Limb (tissue), 2 donors: ENCODE measurements around the gene CCSER2.
"Not testable (repeated sequence)": the region's sequence is repeated elsewhere in the genome, so short reads cannot be mapped to it uniquely, and the experiment has no call there.

Source experiments
- DNase-seq, 2 donors: peaks; one replicate each; pipeline ENCODE4 v3.0.0-alpha.2; 2016; ENCODE audit errors: extremely low spot score in 2 of 2

Gene CCSER2, protein sequence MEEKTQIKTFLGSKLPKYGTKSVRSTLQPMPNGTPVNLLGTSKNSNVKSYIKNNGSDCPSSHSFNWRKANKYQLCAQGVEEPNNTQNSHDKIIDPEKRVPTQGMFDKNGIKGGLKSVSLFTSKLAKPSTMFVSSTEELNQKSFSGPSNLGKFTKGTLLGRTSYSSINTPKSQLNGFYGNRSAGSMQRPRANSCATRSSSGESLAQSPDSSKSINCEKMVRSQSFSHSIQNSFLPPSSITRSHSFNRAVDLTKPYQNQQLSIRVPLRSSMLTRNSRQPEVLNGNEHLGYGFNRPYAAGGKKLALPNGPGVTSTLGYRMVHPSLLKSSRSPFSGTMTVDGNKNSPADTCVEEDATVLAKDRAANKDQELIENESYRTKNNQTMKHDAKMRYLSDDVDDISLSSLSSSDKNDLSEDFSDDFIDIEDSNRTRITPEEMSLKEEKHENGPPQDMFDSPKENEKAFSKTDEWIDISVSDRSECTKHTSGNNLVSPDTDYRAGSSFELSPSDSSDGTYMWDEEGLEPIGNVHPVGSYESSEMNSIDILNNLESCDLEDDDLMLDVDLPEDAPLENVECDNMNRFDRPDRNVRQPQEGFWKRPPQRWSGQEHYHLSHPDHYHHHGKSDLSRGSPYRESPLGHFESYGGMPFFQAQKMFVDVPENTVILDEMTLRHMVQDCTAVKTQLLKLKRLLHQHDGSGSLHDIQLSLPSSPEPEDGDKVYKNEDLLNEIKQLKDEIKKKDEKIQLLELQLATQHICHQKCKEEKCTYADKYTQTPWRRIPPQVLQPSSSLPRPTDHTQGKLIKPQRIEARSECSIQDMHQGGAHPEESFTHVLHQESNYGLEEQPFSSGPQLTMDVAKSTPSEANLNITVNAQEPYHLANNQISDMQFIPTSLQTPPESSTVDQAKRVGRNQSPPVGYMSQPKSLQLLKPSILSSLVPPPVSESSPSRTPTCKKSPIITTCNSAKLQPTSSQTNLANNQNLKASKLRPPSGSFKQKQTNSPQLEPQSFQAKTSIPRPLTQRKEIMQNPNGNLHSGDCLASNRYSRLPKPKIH

DNA sequence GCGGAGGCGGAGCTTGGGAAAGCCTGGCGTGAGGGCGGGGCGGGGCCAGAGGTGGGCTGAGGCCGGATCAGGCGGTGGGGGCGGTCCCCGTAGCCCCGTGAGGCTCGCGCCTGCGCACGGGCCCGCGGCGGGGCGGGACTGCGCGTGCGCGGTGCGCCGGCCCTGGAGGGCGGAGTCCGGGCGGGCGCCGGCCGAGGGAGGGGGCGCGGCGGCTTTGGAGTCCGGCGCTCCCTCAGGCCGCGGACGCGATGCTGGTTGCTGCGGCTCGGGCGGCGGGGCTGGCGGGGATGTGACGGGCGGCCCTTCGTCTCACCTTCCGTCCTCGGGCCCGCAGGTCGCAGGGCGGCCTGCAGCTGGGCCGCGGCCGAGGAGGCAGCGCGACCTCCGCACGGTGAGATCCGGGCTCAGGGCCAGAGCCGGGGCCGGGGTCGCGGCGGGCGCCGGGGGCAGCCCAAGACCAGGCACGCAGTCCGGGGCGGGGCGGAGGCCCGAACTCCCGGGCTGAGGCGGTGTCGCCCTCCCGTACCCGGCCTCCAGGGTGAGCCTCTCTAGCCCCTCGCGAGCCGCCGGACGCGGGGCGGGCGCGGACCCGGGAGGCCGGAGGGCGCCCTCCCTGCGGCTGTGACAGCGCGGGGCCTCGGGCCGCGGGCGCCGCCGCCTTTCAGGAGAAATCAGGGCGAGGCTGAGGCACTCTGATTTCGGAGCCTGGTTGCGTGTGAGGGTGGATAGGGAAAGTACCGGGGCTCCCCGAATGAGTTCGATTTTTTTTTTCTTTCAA is at the start of gene CCSER2:
Gene CCSER2, plus strand, starts transcription at position 172 of the 778 bp plus-strand sequence. CDS start 42,464 bp downstream, outside the sequence.
- DNase-seq = peak; percentile 91 to 96

DNA sequence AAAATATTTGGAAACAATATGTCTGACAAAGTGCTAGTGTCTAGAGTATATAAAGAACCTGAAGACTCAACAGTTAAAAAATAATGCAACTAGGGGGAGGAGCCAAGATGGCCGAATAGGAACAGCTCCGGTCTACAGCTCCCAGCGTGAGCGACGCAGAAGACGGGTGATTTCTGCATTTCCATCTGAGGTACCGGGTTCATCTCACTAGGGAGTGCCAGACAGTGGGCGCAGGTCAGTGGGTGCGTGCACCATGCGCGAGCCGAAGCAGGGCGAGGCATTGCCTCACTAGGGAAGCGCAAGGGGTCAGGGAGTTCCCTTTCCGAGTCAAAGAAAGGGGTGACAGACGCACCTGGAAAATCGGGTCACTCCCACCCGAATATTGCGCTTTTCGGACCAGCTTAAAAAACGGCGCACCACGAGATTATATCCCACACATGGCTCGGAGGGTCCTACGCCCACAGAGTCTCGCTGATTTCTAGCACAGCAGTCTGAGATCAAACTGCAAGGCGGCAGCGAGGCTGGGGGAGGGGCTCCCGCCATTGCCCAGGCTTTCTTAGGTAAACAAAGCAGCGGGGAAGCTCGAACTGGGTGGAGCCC is 48.4 kb upstream of the CCSER2 start:
- DNase-seq = not testable (repeated sequence)

DNA sequence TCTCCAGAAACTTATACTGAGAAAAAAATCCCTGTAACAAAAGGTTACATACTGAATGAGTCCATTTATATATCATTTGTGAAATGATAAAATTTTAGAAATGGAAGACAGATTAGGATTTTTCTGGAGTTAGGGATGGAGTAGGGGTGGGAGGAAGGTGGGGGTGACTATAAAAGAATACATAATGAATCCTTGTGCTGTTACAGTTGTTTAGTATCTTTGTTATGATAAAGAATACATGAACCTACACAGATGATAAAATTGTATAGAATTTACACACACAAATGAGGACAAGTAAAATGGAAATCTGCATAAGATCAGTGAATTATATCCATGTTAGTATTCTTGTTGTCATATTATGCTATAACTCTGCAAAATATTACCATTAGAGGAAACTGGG is 41.7 kb upstream of the CCSER2 start:
- no peak for DNase-seq

DNA sequence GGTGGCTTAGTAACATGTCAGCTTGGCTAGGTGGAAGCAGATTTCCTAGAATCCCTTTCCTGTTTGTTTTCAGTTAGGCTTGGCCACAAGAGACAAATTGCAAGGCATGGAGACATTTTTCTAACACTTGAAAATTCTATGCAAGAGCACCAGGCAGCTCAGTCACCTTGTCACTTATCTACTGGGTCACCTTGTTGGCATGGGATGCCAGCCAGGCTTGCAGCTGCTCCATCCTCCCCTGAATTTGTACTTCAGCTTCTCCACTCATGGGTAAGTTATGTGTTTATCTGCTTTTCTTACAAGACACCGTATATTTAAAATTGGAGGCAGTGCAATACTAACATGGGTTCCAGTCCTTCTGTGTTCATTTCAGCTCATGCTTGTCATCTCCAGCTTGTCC is 40.2 kb upstream of the CCSER2 start:
- DNase-seq = no peak

DNA sequence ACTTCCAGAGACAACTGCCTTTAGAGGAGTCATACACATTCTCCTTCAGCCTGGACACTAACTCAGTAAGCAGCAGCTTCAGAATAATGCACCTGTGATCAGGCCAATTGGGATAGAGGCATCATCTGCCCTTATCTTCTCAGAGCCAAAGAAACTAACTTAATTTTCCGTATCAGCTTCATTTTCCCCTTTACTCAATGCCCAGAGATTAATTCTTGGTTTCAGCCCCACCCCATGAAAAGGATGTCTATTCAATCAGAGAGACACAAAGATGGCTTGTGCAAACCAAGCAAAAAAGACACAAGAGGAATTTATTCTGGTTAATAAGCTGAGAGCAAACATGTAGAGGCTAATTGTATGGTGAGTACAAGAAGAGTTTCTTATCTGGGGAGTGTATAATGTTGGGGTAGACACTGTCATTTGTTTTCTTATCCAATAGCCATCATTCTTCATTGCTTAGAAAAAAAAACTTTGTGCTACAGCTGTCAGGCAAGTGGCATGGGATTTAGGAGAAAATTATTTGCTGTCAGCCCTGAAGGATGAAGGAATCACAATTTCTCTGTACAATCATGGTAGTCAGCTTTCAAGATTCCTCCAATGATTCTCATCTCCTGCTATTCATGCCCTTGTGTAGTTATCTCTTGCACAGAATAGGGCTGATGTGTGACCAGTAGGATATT is 38.7 kb upstream of the CCSER2 start:
- no peak for DNase-seq

DNA sequence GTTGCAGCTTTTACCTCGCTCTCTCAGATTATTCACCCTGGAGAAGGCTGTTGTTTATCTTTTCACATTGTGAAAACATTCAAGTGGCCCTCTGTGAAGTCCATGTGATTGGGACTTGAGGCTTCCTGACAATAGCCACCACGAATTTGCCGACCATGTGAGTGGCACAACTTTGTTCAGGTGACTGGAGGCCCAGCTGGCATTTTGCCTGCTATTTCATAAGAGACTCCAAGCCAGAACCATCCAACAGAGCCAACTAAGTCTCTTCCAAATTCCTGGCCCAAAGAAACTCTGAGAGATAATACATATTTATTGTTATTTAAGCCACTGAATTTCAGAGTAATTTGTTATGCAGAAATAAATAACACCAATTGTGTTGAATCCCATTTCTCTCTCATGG is 38.2 kb upstream of the CCSER2 start:
- DNase-seq = no peak

DNA sequence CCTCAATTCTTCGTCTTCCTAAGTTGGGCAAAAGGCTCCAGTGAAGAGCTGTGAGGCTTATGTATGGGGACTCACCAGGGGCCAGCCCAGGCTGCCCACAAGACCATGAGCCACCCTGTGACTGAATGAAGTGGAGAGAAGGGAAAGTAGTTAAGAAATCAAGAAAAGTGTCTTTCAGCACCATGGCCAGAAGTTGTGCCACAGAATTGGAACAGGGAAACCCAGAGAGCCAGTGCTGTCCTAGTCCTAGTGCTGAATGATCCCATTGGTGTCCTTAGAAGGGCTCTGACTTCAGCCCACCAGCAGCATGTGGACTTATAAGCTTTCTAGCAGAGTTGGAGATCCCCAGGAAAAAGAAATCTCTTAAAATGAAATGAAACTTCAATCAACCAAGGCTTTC is 37.0 kb upstream of the CCSER2 start:
- DNase-seq = peak; percentile 39 to 67

DNA sequence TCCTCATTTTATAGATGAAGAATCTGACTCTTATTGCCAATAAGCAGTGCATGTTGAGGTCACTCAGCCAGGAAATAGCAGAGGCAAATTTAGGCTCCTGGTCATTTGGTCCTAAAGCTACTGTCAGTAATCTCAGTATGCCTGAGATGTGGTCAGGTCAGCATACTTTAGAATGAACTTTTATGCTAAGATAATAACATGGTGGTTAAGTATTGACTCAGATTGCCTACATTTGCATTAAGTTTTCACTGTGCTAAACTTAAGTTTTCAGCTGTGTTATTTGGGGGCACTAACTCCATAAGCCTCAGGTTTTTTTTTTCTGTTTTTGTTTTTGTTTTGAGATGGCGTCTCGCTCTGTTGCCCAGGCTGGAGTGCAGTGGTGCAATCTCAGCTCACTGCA is 35.9 kb upstream of the CCSER2 start:
- DNase-seq = no peak

DNA sequence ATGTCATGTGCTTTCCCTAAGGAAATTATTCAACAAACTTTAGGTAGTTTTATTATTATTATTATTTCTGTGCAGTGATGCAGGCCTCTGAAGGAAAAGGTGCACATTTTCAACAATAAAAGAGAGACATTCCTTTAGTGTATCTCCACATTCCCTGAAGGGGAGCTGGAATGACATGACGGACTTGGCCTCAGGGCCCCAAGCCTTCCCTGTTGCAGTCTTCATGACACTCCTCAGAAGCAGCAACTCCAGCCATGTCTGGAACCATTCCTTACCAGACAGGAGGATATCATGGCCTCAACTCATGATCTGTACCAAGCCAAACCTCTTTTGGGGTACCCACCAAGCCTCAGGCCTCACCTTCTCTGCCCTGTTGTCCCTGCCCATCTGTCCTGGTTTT is 35.2 kb upstream of the CCSER2 start:
- DNase-seq = no peak

DNA sequence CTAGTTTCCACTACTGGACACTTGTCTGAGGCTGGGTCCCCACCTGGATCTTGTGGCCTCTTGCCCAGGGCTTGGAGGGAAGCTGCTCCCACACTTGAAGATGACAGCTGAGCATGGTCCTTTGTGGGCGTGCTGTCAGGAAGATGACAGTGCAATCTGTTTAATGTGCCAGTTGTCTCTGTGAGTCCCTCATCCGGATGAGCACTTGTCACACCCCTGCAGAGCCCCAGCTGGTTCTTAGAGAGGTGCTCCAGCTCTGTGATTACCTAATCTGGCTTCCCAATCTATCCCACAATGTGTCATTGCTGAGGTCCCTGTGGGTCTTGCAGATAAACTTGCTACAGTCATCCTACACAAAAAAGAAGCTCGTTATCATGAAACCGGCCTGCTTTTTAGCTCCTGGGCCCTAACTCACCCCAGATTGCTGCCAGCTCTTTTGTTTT is 34.8 kb upstream of the CCSER2 start:
- DNase-seq = no peak

DNA sequence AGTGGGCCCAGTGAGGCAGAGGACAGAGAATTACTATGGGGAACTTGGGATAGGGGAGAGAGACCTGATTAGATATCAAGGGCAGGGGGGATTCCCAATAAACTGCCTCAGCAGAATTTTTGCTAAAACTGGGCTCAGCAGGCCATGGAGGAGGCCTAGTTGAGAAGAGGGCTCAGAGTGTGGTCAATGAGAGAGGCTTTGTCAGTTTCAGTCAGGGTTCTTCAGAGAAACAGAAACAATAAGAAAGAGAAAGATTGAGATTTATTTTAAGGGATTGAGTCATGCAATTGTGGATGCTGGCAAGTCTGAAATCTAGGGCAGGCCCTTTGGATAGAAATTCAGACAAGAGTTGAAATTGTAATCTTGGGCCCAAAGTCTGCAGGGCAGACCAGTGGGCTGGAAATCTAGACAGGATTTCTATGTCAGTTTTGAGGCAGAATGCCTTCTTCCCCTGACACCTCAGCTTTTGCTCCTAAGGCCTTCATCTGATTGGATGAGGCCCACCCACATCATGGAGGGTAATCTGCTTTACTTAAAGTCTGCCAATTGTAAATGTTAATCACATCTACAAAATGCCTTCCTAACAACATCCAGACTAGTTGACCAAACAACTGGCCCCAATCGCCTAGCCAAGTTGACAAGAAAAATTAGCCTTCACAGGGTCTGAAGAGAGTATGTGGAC is 33.5 kb upstream of the CCSER2 start:
- DNase-seq = no peak

DNA sequence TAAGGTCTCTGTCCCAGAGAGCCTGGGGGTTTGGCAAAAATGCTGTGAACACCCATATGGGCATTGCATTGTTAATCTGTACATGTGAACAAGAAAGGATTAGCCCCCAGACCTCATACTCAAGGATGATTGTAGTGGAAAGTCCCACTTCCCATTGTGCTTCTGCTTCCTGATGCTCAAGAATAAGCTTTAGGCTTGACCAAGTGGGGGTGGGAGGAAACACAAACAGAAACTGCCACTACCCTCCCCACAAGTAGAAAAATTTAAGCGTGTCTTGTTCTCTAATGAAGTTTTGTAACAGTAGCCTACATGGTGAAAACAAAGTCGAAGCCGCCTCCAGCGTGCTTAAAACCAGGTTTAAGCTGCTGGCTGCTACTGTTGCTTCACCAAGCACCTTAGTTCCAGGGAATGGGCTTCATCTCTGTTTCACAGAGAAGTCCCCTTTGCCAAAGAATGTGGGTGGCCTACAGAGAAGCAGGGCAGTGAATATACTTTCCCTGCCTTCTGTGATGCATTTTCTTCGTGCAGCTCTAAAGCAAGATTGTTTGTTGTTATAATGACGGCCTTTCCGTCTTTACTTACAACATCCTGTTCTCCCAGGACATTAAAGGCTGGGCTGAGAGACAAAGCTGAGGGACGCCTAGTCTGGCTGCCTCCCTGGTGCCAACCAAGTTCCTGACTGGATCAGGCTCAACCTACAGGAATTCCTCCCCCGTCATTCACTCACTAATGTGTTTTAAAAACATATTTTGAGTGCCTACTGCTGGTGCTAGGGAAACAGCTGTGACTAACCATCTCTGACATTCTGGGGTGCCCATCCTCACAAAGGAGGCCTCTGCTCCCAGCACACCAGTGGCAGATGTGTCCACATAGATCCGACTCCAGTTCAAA is 32.1 kb upstream of the CCSER2 start:
- DNase-seq = no peak

DNA sequence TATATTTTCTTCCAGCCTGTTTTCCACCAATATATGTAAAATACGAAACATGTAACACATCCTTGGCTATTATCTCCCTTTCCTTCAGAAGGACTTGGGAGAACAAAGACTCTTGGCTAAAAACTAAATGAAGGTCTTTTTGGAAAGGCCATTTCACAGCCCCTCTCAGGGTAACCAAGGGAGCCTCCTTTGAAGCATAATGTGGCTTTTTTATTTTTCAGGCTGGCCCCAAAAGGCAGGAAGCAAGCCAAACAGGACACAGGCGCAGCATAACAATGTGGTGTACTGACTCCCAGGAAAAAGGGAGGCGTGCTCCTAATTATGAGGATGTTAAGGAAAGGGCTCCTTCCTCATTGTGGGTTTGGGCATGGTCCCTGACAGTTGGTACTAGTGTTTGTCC is 30.3 kb upstream of the CCSER2 start:
- DNase-seq = no peak

DNA sequence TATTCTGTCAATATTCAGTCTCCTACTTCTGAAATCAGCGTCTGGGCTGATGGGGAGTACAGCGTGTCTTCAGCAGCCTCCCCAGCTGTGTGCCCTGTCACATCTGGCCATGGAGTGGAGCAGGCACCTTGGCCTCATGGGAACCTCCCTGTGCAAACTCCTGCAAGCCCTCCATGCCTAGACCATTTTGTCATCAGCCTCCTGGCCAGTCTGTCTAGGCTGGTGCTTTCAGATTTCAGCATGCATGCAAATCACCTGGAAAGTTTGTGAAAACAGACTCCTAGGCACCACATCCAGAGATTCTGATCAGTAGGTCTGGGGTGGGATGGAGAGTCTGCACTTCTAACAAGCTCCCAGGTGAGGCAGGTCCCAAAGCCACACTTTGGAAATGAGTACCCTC is 26.2 kb upstream of the CCSER2 start:
- DNase-seq = no peak

DNA sequence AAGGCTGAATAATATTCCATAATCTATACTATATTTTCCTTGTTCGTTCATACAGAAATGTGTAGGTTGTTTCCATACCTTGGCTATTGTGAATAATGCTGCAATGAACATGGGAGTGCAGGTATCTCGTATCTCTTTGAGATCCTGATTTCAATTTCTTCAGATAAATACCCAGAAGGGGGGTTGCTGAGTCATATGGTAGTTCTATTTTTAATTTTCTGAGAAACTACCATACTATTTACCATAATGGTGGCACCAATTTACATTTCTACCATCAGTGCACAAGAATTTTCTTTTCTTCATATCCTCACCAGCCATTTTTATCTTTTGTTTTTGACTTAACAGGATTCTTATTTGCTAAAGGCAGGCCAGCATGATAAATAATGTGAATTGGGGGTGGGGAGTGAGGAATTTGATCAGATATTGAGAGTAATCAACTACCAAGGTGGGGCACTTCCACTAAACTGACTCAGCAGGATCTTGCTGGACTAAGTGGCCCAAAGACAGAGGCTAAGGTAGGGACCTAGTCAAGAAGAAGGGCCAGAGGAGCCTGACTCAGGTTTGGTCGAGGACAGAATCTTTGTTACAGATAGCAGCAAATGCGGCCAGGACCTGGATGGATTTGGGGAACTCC is 21.5 kb upstream of the CCSER2 start:
- DNase-seq = no peak

DNA sequence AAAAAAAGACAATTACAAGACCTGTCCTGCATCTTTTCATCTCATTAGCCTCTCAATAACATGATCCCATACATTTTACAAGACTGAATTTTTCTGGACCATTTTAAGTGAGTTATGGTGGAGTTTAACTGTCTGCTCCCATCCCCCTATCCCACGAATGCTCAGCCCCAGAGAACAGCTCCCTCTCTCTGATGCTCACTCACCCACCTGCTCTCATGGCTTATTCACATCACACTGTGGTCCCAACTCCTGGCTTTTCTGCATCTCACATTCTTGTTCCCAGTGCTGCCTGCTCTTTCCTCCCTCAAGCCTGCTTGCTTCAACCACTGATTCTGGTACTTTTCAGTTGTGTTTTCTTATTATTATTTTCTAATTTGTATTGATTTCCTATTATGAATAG is 20.4 kb upstream of the CCSER2 start:
- no peak for DNase-seq

DNA sequence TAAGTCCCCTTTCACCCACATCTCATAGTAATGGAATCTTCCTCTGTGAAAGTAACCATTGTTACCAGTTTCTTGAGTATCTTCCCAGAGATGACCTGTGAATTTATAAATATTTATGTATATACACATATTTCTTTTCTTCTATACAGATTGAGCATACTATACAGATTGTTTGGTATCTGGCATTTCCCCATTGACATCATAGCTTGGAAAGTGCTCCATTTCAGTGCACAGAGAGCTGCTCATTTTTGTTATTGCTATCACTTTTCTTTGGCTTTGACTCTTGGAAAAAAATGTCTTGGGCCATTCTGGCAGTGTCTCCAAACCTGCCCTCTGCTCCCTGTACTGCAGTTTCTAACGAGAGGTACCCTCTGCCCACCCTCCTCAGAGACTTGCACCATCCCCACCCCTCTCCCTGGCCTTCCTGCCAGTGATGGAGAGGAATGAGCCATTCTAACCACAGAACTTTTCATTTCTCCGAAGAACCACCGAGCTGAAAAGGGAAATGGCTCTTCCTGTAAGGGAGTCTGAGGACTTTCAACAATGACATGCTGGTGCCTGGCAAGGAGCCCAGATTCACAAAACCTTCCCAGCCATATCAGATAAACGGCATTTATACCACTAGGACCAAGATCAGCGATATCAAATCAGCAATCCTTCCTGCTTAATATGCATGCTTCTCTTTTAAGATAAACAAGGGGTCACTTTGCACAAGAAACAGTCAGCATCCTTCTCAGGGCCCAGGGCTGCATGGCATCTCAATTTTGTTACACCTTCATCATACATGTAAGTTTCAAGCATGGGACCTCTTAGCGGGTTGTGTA is 19.7 kb upstream of the CCSER2 start:
- no peak for DNase-seq
